Skeletal muscle satellite cell (primary cell): ENCODE measurements around the gene ACAD10.

ENCODE experiments used
- H3K27me3 ChIP-seq: 2 replicates; pipeline ENCODE4 v1.7.0; 2013; ENCODE audit warnings: low read length; ENCODE audit not compliant: control insufficient read depth, insufficient read depth
- H3K36me3 ChIP-seq: 2 replicates; pipeline ENCODE4 v1.7.0; 2013; ENCODE audit warnings: mild to moderate bottlenecking, control low read depth, low read length; ENCODE audit not compliant: insufficient read depth
- H3K4me1 ChIP-seq: 2 replicates; pipeline ENCODE4 v1.7.0; 2013; ENCODE audit warnings: low read length; ENCODE audit not compliant: control insufficient read depth, insufficient read depth
- H3K4me2 ChIP-seq: 2 replicates; pipeline ENCODE4 v1.7.0; 2013; ENCODE audit warnings: mild to moderate bottlenecking, low read length
- H3K4me3 ChIP-seq: 2 replicates; pipeline ENCODE4 v1.7.0; 2013; ENCODE audit warnings: low read length
- H3K9ac ChIP-seq: 2 replicates; pipeline ENCODE4 v1.7.0; 2013; ENCODE audit warnings: mild to moderate bottlenecking, low read depth, low read length, moderate library complexity
- H3K9me3 ChIP-seq: replicated peaks from 2 replicates; pipeline ENCODE4 v1.7.0; 2013; ENCODE audit warnings: mild to moderate bottlenecking, control low read depth, low read length

ACAD10 gene

DNA sequence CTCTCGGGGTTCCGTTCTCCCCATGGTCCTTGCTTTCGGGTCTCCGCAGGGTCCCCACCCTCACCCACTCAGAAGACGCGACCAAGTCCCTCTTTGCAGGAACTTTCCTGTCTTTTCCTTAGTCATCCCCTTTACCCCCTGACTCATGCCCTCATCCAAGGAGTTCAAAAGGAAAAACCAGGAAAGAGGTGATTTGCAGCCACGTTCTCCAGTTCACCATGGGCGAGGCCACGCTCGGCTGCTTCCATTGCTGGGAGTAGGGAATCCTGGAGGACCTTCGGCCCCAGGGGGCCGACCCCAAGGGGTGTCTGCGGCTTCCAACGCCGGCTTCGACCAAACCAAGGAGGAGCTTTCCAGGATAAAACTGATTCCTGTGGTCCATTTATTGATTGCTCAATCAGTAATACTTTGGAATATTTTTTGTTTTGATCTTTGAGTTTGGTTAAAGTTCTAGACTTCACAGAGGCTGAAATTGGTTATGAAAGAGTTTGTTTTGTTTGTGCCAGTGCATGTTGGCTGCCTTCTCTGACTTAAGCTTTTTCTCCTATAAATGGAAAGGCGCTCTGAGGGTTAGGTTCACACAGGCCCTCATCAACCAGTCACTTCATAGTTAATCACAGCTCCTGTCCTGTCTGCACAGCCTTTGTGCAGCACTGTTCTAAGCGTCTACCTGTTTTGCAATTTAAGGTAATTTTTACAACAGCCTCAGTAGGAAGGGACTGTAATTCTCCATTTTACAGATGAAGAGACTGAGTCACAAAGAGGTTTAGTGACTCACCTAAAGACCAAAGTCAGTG is 81.7 kb downstream of the ACAD10 start:
- H3K4me1 ChIP-seq, result peaks cover 12% of the 10 kb centered on the region
- H3K9ac ChIP-seq, result peak overlapping the region; percentile 51
- no peaks in the 10 kb centered on the region for H3K36me3 ChIP-seq
- peaks cover 24% of the 10 kb centered on the region for H3K27me3 ChIP-seq
- H3K9me3 ChIP-seq, result no peaks in the 10 kb centered on the region
- peak overlapping the region; percentile 93 for H3K4me2 ChIP-seq
- peak overlapping the region; percentile 75 for H3K4me3 ChIP-seq

DNA sequence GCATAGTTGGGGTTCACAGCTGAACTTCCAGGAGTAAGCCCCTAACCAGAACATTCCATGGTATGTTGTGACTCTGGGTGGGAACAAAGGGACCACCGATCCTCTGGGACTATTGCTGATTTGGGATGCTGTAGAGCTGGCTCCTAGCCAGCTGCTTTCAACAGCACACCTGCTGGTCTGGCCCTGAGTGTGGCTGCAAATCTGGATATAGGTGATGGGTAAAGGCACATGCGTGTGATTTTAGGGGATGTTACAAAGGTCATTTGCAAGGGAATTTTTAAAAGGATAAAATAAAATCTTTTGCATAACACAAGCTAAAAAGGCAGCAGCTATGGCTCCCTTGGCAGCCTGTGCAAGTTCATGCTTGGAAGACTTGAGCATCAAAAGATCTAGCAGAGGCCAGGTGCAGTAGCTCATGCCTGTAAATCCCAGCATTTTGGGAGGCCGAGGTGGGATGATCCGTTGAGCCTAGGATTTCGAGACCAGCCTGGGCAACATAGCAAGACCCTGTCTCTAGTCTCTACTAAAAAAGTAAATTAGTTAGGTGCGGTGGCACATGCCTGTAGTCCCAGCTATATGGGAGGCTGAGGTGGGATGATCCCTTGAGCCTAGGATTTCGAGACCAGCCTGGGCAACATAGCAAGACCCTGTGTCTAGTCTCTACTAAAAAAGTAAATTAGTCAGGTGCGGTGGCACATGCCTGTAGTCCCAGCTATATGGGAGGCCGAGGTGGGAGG is 82.5 kb downstream of the ACAD10 start:
- H3K27me3 ChIP-seq, result peaks cover 18% of the 10 kb centered on the region
- peak overlapping the region; percentile 93 for H3K4me2 ChIP-seq
- peaks cover 12% of the 10 kb centered on the region for H3K4me1 ChIP-seq
- no peaks in the 10 kb centered on the region for H3K36me3 ChIP-seq
- H3K4me3 ChIP-seq, result no peak overlapping the region
- no peaks in the 10 kb centered on the region for H3K9me3 ChIP-seq
- no peak overlapping the region for H3K9ac ChIP-seq

DNA sequence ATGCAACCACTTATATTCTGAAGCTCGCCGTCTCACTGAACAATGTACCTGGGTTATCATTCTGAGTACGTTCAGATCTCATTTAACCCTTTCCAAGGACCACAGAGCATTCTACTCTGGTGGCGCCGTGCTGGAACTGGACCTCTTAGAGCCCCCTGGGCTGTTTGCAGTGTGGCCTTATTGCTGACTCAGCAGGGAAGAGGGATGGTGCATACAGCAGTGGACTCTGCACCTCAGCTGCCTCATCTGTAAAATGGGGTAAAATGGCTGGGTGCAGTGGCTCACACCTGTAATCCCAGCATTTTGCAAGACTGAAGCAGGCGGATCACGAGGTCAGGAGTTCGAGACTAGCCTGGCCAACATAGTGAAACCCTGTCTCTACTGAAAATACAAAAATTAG is 83.7 kb downstream of the ACAD10 start:
- Histone ChIP-seq H3K4me1 (peaks cover 23% of the 10 kb centered on the region), H3K27me3 (peaks cover 8% of the 10 kb centered on the region), H3K9me3 (no peaks in the 10 kb centered on the region), H3K36me3 (no peaks in the 10 kb centered on the region), H3K4me3 (no peak overlapping the region), H3K9ac (no peak overlapping the region), H3K4me2 (no peak overlapping the region)

DNA sequence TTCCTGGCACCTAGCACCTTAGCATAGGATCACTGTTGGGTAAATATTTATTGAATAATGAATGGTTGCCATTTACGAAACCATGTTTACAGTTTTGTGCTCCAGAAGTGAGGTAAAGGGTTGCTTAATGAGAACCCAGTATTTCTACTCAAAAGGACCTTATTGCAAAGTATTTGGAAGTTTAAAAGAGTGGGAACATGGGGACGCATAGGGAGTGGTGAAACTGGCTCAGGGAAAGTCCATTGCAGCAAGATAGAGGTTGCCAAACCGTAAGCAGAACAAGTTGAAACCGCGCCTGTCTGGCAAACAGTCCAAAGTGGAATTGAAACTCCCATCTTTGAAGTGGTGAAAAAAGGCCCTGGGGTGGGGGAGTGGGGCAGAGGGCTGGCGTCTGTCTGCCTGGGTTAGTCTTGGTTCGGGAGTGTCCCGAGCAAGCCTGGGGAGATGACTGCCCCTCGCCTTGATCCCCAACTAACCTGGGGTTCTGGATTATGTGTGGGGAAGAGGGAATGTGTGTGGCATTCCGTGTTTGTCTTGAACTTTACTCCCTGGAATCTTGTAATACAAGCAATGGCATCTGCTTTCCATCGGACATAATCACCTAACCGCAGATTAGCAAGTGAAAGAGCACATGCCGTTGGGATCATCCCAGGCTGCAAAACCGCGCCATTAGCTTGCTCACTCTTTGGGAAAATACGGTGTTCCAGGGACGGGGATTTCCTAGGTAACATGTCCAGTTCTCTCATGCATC is 88.1 kb downstream of the ACAD10 start:
- Histone ChIP-seq H3K9ac (no peak overlapping the region), H3K9me3 (no peaks in the 10 kb centered on the region), H3K4me2 (peak overlapping the region; percentile 70), H3K36me3 (no peaks in the 10 kb centered on the region), H3K27me3 (no peaks in the 10 kb centered on the region), H3K4me3 (no peak overlapping the region), H3K4me1 (peaks cover 26% of the 10 kb centered on the region)

DNA sequence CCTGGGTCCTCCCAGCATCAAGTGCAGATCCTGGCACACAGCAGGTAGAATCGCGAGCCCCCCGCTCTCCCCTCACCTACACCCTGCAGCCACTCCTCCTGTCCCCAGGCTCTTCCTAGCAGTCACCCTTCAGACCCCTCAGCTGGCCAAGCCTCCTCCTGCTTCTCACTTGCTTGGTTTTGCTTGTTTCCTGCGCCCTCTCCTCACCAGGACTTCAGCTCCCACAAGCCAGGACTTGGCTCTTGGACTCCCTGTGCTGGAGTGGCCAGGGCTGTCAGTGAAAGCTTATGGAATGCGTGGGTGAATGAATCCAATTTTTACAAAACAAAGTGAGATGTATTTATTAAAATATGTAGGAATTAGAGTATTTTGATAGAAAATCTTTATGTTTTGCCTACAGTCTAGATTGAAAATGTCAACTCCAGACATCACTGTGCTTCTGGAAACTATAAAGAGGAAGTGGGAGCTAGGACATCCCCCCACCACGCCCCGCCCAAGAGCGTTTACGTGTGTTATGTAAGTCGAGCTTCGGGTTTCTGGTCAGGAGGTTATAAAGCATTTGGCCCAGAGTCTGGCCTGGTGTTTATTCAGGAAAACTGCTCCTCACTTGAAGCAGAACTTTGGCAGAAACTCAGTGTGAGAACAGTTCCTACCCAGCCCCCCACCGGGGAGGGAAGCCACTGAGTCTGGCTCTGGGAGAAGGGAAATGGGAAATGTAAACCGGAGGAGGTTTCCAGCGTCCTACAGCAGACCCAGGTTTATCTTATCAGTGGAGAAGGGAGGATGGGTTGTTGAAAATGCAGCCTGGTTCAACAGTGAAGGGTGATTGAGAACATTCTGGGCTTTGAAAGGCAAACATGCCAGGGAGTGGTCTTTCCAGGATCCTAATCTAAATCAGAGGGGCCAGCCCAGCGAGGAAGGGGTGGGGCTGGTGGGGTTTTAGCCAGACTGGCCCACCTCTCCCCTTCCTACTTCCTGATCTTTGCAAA is 89.6 kb downstream of the ACAD10 start:
- Histone ChIP-seq H3K9ac (peak overlapping the region; percentile 37), H3K36me3 (no peaks in the 10 kb centered on the region), H3K27me3 (no peaks in the 10 kb centered on the region), H3K4me3 (peak overlapping the region; percentile 38), H3K4me2 (peak overlapping the region; percentile 70), H3K9me3 (no peaks in the 10 kb centered on the region), H3K4me1 (peaks cover 26% of the 10 kb centered on the region)

DNA sequence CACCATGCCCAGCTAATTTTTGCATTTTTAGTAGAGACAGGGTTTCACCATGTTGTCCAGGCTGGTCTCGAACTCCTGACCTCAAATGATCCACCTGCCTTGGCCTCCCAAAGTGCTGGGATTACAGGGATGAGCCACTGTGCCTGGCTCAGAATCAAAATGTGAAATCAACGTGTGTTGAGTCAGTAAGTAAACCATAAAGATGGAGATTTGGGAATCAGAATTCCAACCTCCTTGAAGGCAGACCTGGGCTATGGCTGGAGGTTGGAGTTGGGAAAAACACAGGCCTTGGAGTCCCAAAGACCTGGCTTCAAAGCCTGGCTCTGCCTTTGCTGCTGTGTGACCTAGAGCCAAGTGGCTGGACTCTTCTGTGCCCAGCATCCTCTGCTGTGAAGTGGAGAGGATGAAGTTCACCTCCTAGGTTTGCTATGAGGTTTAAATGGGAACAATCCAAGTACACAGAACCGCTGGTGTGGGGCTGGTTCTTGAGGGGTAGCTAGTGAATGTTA is 91.0 kb downstream of the ACAD10 start:
- Histone ChIP-seq H3K27me3 (no peaks in the 10 kb centered on the region), H3K9ac (no peak overlapping the region), H3K9me3 (no peaks in the 10 kb centered on the region), H3K4me3 (no peak overlapping the region), H3K36me3 (no peaks in the 10 kb centered on the region), H3K4me1 (peaks cover 26% of the 10 kb centered on the region), H3K4me2 (no peak overlapping the region)

DNA sequence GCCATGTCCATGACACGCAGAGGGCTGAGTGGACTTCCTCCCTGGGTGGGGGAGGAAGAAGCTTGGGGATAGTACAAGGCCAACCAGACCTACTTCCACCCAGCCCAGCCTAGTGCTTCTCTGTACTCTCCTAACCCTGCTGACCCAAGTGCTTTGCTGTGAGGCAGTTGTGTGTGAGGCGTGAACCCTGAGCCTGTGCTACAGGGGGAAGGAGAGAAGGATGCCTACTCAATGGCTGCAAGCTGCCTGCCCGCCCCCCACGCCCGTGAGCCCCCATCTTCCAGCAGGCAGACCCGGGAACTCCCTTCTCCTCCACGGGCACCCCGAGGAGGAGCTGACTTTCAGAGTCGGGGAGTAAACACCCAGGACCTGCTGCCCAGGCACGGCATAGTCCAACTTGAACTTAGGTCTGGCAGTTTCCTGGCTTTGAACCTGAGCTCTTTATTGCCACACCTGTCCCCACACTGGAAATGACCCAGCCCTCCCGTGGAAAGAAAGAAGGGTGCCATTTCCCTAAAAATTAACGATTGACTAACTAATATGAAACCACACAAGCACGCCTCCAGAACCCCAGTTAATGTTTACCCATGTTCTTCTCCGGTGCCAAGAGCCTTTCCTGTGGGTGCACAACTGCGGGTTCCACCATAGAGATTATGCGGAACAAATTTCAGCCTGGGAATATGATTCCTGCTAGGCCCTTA is 91.6 kb downstream of the ACAD10 start:
- H3K4me2 ChIP-seq, result no peak overlapping the region
- no peaks in the 10 kb centered on the region for H3K27me3 ChIP-seq
- H3K9ac ChIP-seq, result no peak overlapping the region
- H3K4me3 ChIP-seq, result no peak overlapping the region
- no peaks in the 10 kb centered on the region for H3K9me3 ChIP-seq
- no peaks in the 10 kb centered on the region for H3K36me3 ChIP-seq
- H3K4me1 ChIP-seq, result peaks cover 26% of the 10 kb centered on the region

DNA sequence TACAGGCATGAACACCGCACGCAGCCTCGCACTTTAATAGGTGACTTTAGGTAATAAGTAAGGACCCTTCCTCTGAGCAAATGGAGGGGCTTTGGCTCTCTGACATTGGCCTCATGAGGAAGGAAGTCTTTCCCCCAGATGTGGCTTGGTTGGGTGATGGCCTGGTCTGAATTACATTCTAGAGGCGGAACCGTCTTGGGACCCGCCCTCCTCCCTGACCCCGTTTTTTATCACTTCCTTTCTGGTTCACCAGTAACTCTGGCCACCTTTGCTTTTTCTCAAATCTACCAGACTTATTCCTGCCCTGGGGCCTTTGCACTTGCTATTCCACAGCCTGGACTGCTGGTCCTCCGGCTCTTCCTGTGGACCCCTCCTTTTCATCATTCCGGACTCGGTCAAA is 94.3 kb downstream of the ACAD10 start:
- H3K4me3 ChIP-seq, result no peak overlapping the region
- H3K9me3 ChIP-seq, result no peaks in the 10 kb centered on the region
- no peaks in the 10 kb centered on the region for H3K27me3 ChIP-seq
- H3K36me3 ChIP-seq, result no peaks in the 10 kb centered on the region
- peaks cover 10% of the 10 kb centered on the region for H3K4me1 ChIP-seq
- H3K4me2 ChIP-seq, result no peak overlapping the region
- no peak overlapping the region for H3K9ac ChIP-seq

DNA sequence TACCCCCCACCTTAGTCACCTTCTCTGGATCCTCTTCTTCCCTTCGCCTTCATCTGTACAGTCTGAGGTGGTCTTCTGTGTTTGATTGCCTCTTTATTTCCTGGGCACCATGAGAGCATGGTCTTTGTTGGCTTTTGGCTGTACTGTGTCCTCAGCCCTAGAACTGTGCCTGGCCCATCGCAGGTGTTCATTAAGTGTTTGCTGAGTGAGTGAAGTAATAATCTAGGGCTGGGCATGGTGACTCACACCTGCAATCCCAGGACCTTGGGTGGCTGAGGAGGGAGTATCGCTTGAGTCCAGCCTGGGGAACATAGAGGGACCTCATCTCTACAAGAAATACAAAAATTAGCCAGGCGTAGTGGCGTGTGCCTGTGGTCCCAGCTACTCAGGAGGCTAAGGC is 94.8 kb downstream of the ACAD10 start:
- no peak overlapping the region for H3K9ac ChIP-seq
- no peaks in the 10 kb centered on the region for H3K9me3 ChIP-seq
- no peaks in the 10 kb centered on the region for H3K27me3 ChIP-seq
- H3K4me1 ChIP-seq, result peaks cover 7% of the 10 kb centered on the region
- no peak overlapping the region for H3K4me3 ChIP-seq
- H3K36me3 ChIP-seq, result no peaks in the 10 kb centered on the region
- H3K4me2 ChIP-seq, result no peak overlapping the region

DNA sequence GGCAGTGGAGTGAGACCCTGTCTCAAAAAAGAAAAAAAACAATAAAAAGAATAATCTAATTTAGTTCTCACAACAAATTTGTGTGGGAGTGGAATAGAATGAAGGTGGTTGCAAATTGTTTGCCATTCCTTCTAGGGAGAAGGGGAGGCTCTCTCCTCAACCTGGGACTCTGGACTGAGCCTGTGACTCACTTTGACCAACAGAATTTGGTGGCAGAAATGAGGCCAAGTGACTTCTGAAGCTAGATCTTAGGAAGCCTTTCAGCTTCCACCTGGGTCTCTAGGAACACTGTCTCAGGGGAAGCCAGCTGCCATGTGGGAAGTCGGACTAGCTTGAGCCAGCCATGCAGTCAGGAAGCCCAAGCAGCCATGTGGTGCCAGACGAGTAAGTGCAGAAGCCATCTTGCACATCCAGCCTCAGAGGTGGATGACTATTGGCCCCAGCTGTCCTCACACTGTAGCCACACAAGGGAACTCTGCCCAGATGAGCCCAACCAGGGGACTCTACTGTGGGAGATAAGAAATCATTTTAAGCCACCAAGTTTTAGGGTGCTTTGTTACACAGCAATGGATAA is 95.3 kb downstream of the ACAD10 start:
- H3K9ac ChIP-seq, result no peak overlapping the region
- peaks cover 5% of the 10 kb centered on the region for H3K4me1 ChIP-seq
- no peaks in the 10 kb centered on the region for H3K36me3 ChIP-seq
- H3K9me3 ChIP-seq, result no peaks in the 10 kb centered on the region
- no peak overlapping the region for H3K4me3 ChIP-seq
- H3K4me2 ChIP-seq, result no peak overlapping the region
- H3K27me3 ChIP-seq, result no peaks in the 10 kb centered on the region
